Neuronal stem cell (in vitro differentiated cells): ENCODE results near the gene MRAS.
A peak's percentile ranks its signal among the peaks of the same experiment; 100 is the strongest.
"Not testable (repeated sequence)": the region's sequence is repeated elsewhere in the genome, so short reads cannot be mapped to it uniquely, and the experiment has no call there.

Experiments used
- DNase-seq: peaks from one replicate; pipeline ENCODE4 v3.0.0-alpha.2; 2013; ENCODE audit warnings: low spot score
- H2AFZ ChIP-seq: one replicate; pipeline ENCODE4 v1.6.1; 2013; ENCODE audit warnings: mild to moderate bottlenecking, low read length, inconsistent platforms
- H2AK5ac ChIP-seq: 2 replicates; pipeline ENCODE4 v1.6.1; 2013; ENCODE audit warnings: low read depth, mild to moderate bottlenecking, inconsistent platforms, low read length, moderate library complexity, mixed read lengths
- H2BK120ac ChIP-seq: 2 replicates; pipeline ENCODE4 v1.6.1; 2013; ENCODE audit warnings: low read depth, mild to moderate bottlenecking, inconsistent platforms, low read length, moderate library complexity, mixed read lengths
- H2BK12ac ChIP-seq: one replicate; pipeline ENCODE4 v1.6.1; 2013; ENCODE audit warnings: low read length, inconsistent platforms
- H2BK15ac ChIP-seq: 2 replicates; pipeline ENCODE4 v1.6.1; 2013; ENCODE audit warnings: mild to moderate bottlenecking, low read length, inconsistent platforms, mixed read lengths
- H2BK5ac ChIP-seq: one replicate; pipeline ENCODE4 v1.6.1; 2013; ENCODE audit warnings: inconsistent platforms, mild to moderate bottlenecking, low read length, moderate library complexity
- H3K14ac ChIP-seq: one replicate; pipeline ENCODE4 v1.6.1; 2013; ENCODE audit warnings: low read length, inconsistent platforms
- H3K18ac ChIP-seq: 2 replicates; pipeline ENCODE4 v1.6.1; 2013; ENCODE audit warnings: low read length, inconsistent platforms
- H3K23ac ChIP-seq: 2 replicates; pipeline ENCODE4 v1.6.1; 2013; ENCODE audit warnings: low read depth, mild to moderate bottlenecking, mixed read lengths, low read length, inconsistent platforms; ENCODE audit not compliant: poor library complexity
- H3K27ac ChIP-seq: replicated peaks from 3 replicates; pipeline ENCODE4 v1.5.1; 2013; ENCODE audit warnings: low read length, inconsistent platforms
- H3K27me3 ChIP-seq, 3 experiments: 2 replicates each; pipeline ENCODE4 v1.6.1; 2013; ENCODE audit warnings: low read length in 3 of 3, mild to moderate bottlenecking in 2 of 3, inconsistent platforms in 1 of 3, low read depth in 1 of 3, mixed read lengths in 1 of 3, moderate library complexity in 1 of 3; ENCODE audit not compliant: control insufficient read depth in 3 of 3, insufficient read depth in 3 of 3
- H3K36me3 ChIP-seq, 2 donors: replicated peaks in 1 of 2; 2 replicates each; pipeline ENCODE4 v1.6.1; 2013; ENCODE audit warnings: low read length in 2 of 2; ENCODE audit not compliant: control insufficient read depth in 2 of 2, insufficient read depth in 2 of 2
- H3K4ac ChIP-seq: 2 replicates; pipeline ENCODE4 v1.6.1; 2013; ENCODE audit warnings: inconsistent platforms, mild to moderate bottlenecking, low read length, moderate library complexity
- H3K4me1 ChIP-seq, 2 donors: 1 replicate in 1 of 2; 2 replicates in 1 of 2; pipeline ENCODE4 v1.6.1; 2013; ENCODE audit warnings: low read length in 2 of 2, low read depth in 1 of 2; ENCODE audit not compliant: control insufficient read depth in 2 of 2, insufficient read depth in 1 of 2
- H3K4me2 ChIP-seq: one replicate; pipeline ENCODE4 v1.6.1; 2013; ENCODE audit warnings: mild to moderate bottlenecking, low read length, inconsistent platforms; ENCODE audit not compliant: insufficient read depth, poor library complexity, severe bottlenecking
- H3K4me3 ChIP-seq, 2 donors: 2 replicates each; pipeline ENCODE4 v1.5.1; 2013; ENCODE audit warnings: low read length in 2 of 2, mild to moderate bottlenecking in 2 of 2, inconsistent platforms in 1 of 2, moderate library complexity in 1 of 2
- H3K79me1 ChIP-seq: one replicate; pipeline ENCODE4 v1.6.1; 2013; ENCODE audit warnings: low read depth, mild to moderate bottlenecking, inconsistent platforms, low read length, moderate library complexity
- H3K9ac ChIP-seq: one replicate; pipeline ENCODE4 v1.6.1; 2013; ENCODE audit warnings: mild to moderate bottlenecking, low read depth, low read length, inconsistent platforms; ENCODE audit not compliant: poor library complexity
- H3K9me3 ChIP-seq, 2 donors: replicated peaks in 1 of 2; 2 replicates each; pipeline versions ENCODE3 to v1.6.1; 2013; ENCODE audit warnings: low read length in 2 of 2, mild to moderate bottlenecking in 2 of 2, inconsistent platforms in 1 of 2, low read depth in 1 of 2, mixed read lengths in 1 of 2, moderate library complexity in 1 of 2; ENCODE audit not compliant: control insufficient read depth in 2 of 2, insufficient read depth in 1 of 2
- H4K8ac ChIP-seq: one replicate; pipeline ENCODE4 v1.6.1; 2013; ENCODE audit warnings: low read depth, mild to moderate bottlenecking, inconsistent platforms, low read length, moderate library complexity
- H4K91ac ChIP-seq: one replicate; pipeline ENCODE4 v1.6.1; 2013; ENCODE audit warnings: low read length, low read depth, mild to moderate bottlenecking, inconsistent platforms; ENCODE audit not compliant: poor library complexity
- WGBS, 2 donors: extraction: QIAGEN DNeasy Blood & Tissue Kit; methylation state at CpG; one replicate each; pipeline ENCODE4 v1.1.7; 2013; ENCODE audit warnings: missing lambda C conversion rate in 2 of 2, mixed read lengths in 1 of 2; ENCODE audit not compliant: insufficient read length in 2 of 2, insufficient replicate concordance in 1 of 2; ENCODE audit errors: extremely low coverage in 2 of 2; 5-methylcytosine and 5-hydroxymethylcytosine counted together

Gene MRAS

GRCh38 chr3:138407236-138407907 lies 59.0 kb downstream of the MRAS start:
- no peaks in the 10 kb centered on the region for H3K27me3 ChIP-seq
- no peak overlapping the region for H3K23ac ChIP-seq
- no peaks in the 10 kb centered on the region for H3K79me1 ChIP-seq
- no peaks in the 10 kb centered on the region for H3K9me3 ChIP-seq
- DNase-seq, result no peak
- H3K4ac ChIP-seq, result no peak overlapping the region
- no peak overlapping the region for H2AFZ ChIP-seq
- H3K36me3 ChIP-seq, result peaks cover 0 to 20% of the 10 kb centered on the region in 2 donors
- no peak overlapping the region for H3K4me3 ChIP-seq
- H2BK5ac ChIP-seq, result no peak overlapping the region
- H2BK120ac ChIP-seq, result no peak overlapping the region
- WGBS, 2 donors, result no CpG with 5 or more reads among the region's 3 CpGs
- no peak overlapping the region for H3K27ac ChIP-seq
- no peak overlapping the region for H3K4me2 ChIP-seq
- no peak overlapping the region for H3K9ac ChIP-seq
- H4K8ac ChIP-seq, result no peak overlapping the region
- H3K4me1 ChIP-seq, result no peaks in the 10 kb centered on the region
- H2BK15ac ChIP-seq, result no peak overlapping the region
- H2BK12ac ChIP-seq, result no peak overlapping the region
- H2AK5ac ChIP-seq, result no peak overlapping the region
- H4K91ac ChIP-seq, result no peak overlapping the region
- no peak overlapping the region for H3K14ac ChIP-seq
- H3K18ac ChIP-seq, result no peak overlapping the region

GRCh38 chr3:138408751-138409570 lies 60.6 kb downstream of the MRAS start:
- Histone ChIP-seq H3K14ac (no peak overlapping the region), H3K23ac (no peak overlapping the region), H3K9me3 (no peaks in the 10 kb centered on the region), H3K79me1 (no peaks in the 10 kb centered on the region), H3K4me1 (no peaks in the 10 kb centered on the region), H3K4ac (no peak overlapping the region), H2BK15ac (no peak overlapping the region), H2BK120ac (no peak overlapping the region), H3K9ac (no peak overlapping the region), H4K8ac (no peak overlapping the region), H3K4me2 (no peak overlapping the region), H3K27me3 (peaks cover 0 to 5% (median 0%) of the 10 kb centered on the region in 3 experiments), H3K18ac (no peak overlapping the region), H3K36me3 (peaks cover 0 to 8% of the 10 kb centered on the region in 2 donors), H2BK5ac (no peak overlapping the region), H2AFZ (no peak overlapping the region), H3K27ac (no peak overlapping the region), H2AK5ac (no peak overlapping the region), H3K4me3 (no peak overlapping the region), H2BK12ac (no peak overlapping the region), H4K91ac (no peak overlapping the region)
- no peak for DNase-seq
- WGBS, 2 donors, result no CpG with 5 or more reads among the region's 7 CpGs

DNA sequence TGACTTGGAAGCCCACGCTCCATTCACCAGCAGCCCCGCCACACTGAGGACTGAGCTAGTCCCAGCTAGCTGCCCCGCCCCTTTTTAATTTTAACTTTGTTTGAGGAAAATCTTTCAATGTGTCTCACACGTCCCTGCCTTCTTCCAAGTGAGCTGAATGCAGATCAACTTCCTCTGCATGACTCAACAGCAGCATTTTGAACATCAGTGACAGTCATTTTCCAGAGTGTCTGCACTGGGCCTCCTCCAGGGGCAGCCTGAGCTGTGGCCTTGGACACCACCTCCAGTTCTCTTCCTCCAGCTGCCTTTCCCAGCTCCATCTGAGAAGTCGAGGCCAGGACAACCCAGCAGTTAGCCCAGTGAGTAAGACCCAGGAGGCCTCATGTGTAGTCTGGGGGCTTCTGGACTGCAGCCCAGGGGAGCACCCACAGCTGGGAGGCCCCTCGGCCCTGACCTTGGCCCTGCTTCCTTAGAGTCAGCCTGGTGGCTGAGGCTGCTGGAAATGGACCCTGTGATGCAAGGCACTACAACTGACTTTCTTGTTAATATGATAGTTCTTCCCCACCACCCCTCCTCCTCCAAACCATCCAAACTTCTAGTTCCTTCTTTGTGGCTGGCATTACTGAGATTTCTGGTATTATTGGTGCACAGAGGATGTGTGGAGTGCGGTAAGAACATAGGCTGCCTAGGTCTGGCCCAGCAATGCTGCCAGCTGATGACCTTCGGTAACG lies 64.6 kb downstream of the MRAS start:
- H2BK5ac ChIP-seq, result no peak overlapping the region
- H3K9ac ChIP-seq, result no peak overlapping the region
- H3K27ac ChIP-seq, result no peak overlapping the region
- no peaks in the 10 kb centered on the region for H3K9me3 ChIP-seq
- H3K27me3 ChIP-seq, result peaks cover 0 to 5% (median 0%) of the 10 kb centered on the region in 3 experiments
- no CpG with 5 or more reads among the region's 9 CpGs for WGBS, 2 donors
- H3K4me3 ChIP-seq, result no peak overlapping the region
- H2BK12ac ChIP-seq, result no peak overlapping the region
- H4K91ac ChIP-seq, result no peak overlapping the region
- no peaks in the 10 kb centered on the region for H3K4me1 ChIP-seq
- no peaks in the 10 kb centered on the region for H3K79me1 ChIP-seq
- H3K36me3 ChIP-seq, result no peaks in the 10 kb centered on the region
- peak overlapping the region; percentile 19 for H2AFZ ChIP-seq
- DNase-seq, result no peak
- no peak overlapping the region for H2BK120ac ChIP-seq
- no peak overlapping the region for H3K4ac ChIP-seq
- H3K23ac ChIP-seq, result no peak overlapping the region
- H2BK15ac ChIP-seq, result no peak overlapping the region
- no peak overlapping the region for H3K4me2 ChIP-seq
- H2AK5ac ChIP-seq, result no peak overlapping the region
- H3K14ac ChIP-seq, result no peak overlapping the region
- H3K18ac ChIP-seq, result no peak overlapping the region
- no peak overlapping the region for H4K8ac ChIP-seq

GRCh38 chr3:138416236-138416635 lies 67.9 kb downstream of the MRAS start:
- not testable (repeated sequence) for H3K27me3 ChIP-seq, H3K79me1 ChIP-seq, H2BK12ac ChIP-seq, H3K4ac ChIP-seq, H3K4me1 ChIP-seq, H3K9ac ChIP-seq, H3K23ac ChIP-seq, H3K18ac ChIP-seq, H2BK5ac ChIP-seq, H4K91ac ChIP-seq, H3K4me2 ChIP-seq, H2BK15ac ChIP-seq, DNase-seq, H3K9me3 ChIP-seq, H2AK5ac ChIP-seq, H2AFZ ChIP-seq, H4K8ac ChIP-seq, H3K36me3 ChIP-seq, H3K4me3 ChIP-seq, H3K14ac ChIP-seq, H3K27ac ChIP-seq, H2BK120ac ChIP-seq
- no CpG with 5 or more reads among the region's 4 CpGs for WGBS, 2 donors
